SK-N-SH treated with all-trans-retinoic acid at 6 μM for 48 hours (cell line): Measurements from ENCODE around the gene C1QTNF2.

Source experiments
- ATAC-seq: fragments of 200-7000 bp; cut with Tn5 transposase; 3 replicates; pipeline ENCODE4 v1.9.1; 2020; ENCODE audit warnings: mild to moderate bottlenecking, moderate library complexity
- ARNTL ChIP-seq: fragments of 450-650 bp; formaldehyde crosslinking; IDR thresholded peaks from 2 replicates; pipeline ENCODE4 v1.5.0; 2020; ENCODE audit warnings: low read depth, mild to moderate bottlenecking, moderate library complexity, borderline replicate concordance
- BACH2 ChIP-seq: fragments of 250-450 bp; sonication (Bioruptor Pico); IDR thresholded peaks from 2 replicates; pipeline ENCODE4 v1.9.0; 2021; ENCODE audit warnings: mild to moderate bottlenecking, borderline replicate concordance
- CREB5 ChIP-seq: fragments of 250-450 bp; sonication (Bioruptor Pico); IDR thresholded peaks from 2 replicates; pipeline ENCODE4 v1.5.1; 2020; ENCODE audit warnings: low read depth, mild to moderate bottlenecking, moderate library complexity
- ESRRG ChIP-seq: fragments of 250-450 bp; sonication (Bioruptor Pico); IDR thresholded peaks from 2 replicates; pipeline ENCODE4 v1.6.1; 2021; ENCODE audit warnings: mild to moderate bottlenecking
- GLIS3 ChIP-seq: fragments of 250-450 bp; sonication (Bioruptor Pico); IDR thresholded peaks from 2 replicates; pipeline ENCODE4 v1.5.0; 2020; ENCODE audit warnings: mild to moderate bottlenecking, moderate library complexity
- OSR1 ChIP-seq: fragments of 250-450 bp; sonication (Bioruptor Pico); IDR thresholded peaks from 2 replicates; pipeline ENCODE4 v1.8.0; 2022; ENCODE audit warnings: moderate library complexity, mild to moderate bottlenecking, inconsistent platforms
- PATZ1 ChIP-seq: fragments of 250-450 bp; sonication (Bioruptor Pico); IDR thresholded peaks from 2 replicates; pipeline ENCODE4 v1.8.0; 2020; ENCODE audit warnings: mild to moderate bottlenecking, moderate library complexity, borderline replicate concordance
- POU6F1 ChIP-seq: fragments of 250-450 bp; sonication (Bioruptor Pico); IDR thresholded peaks from 2 replicates; pipeline ENCODE4 v1.8.0; 2021; ENCODE audit warnings: low read depth, mild to moderate bottlenecking, moderate library complexity, borderline replicate concordance
- PPARA ChIP-seq: fragments of 250-450 bp; sonication (Bioruptor Pico); IDR thresholded peaks from 2 replicates; pipeline ENCODE4 v1.5.0; 2020; ENCODE audit warnings: mild to moderate bottlenecking, borderline replicate concordance
- RARB ChIP-seq: fragments of 250-450 bp; sonication (Bioruptor Pico); IDR thresholded peaks from 2 replicates; pipeline ENCODE4 v1.8.0; 2021; ENCODE audit warnings: mild to moderate bottlenecking, moderate library complexity
- SNAI2 ChIP-seq: fragments of 250-450 bp; sonication (Bioruptor Pico); IDR thresholded peaks from 2 replicates; pipeline ENCODE4 v1.5.0; 2020; ENCODE audit warnings: mild to moderate bottlenecking, moderate library complexity
- TCF4 ChIP-seq: fragments of 250-450 bp; sonication (Bioruptor Pico); IDR thresholded peaks from 2 replicates; pipeline ENCODE4 v1.8.0; 2021; ENCODE audit warnings: mild to moderate bottlenecking, moderate library complexity, borderline replicate concordance
- TOX ChIP-seq: fragments of 250-450 bp; sonication (Bioruptor Pico); IDR thresholded peaks from 2 replicates; pipeline ENCODE4 v1.8.0; 2021; ENCODE audit warnings: mild to moderate bottlenecking, moderate library complexity, borderline replicate concordance
- TSHZ2 ChIP-seq: fragments of 250-450 bp; sonication (Bioruptor Pico); IDR thresholded peaks from 2 replicates; pipeline ENCODE4 v1.5.0; 2020; ENCODE audit warnings: mild to moderate bottlenecking, moderate library complexity
- ZC3H10 ChIP-seq: fragments of 250-450 bp; sonication (Bioruptor Pico); IDR thresholded peaks from 2 replicates; pipeline ENCODE4 v1.5.1; 2021; ENCODE audit warnings: mild to moderate bottlenecking, moderate library complexity
- ZFP3 ChIP-seq: fragments of 250-450 bp; sonication (Bioruptor Pico); IDR thresholded peaks from 2 replicates; pipeline ENCODE4 v1.5.0; 2020; ENCODE audit warnings: mild to moderate bottlenecking, moderate library complexity
- ZFP30 ChIP-seq: fragments of 450-650 bp; formaldehyde crosslinking; IDR thresholded peaks from 2 replicates; pipeline ENCODE4 v1.5.0; 2022; ENCODE audit warnings: mild to moderate bottlenecking, moderate library complexity
- ZNF565 ChIP-seq: fragments of 450-650 bp; formaldehyde crosslinking; conservative IDR thresholded peaks from 2 replicates; pipeline ENCODE4 v1.5.0; 2020; ENCODE audit warnings: low read depth, mild to moderate bottlenecking, moderate library complexity
- ZNF8 ChIP-seq: fragments of 450-650 bp; formaldehyde crosslinking; IDR thresholded peaks from 2 replicates; pipeline ENCODE4 v1.5.0; 2020; ENCODE audit warnings: mild to moderate bottlenecking, moderate library complexity

The C1QTNF2 gene

GRCh38 chr5:160326981-160327380 lies 43.4 kb downstream of the C1QTNF2 start:
- no peak for TF ChIP-seq ZFP3 (CRISPR knock-in tag)
- TF ChIP-seq CREB5: no peak
- TF ChIP-seq BACH2: no peak
- no peak for TF ChIP-seq TOX (CRISPR knock-in tag)
- TF ChIP-seq SNAI2 (CRISPR knock-in tag): no peak
- TF ChIP-seq PPARA (CRISPR knock-in tag): no peak
- TF ChIP-seq OSR1 (CRISPR knock-in tag): no peak
- TF ChIP-seq ZFP30 (CRISPR knock-in tag): no peak
- no peak for TF ChIP-seq ZC3H10 (CRISPR knock-in tag)
- TF ChIP-seq RARB (CRISPR knock-in tag): no peak

GRCh38 chr5:160325716-160326115 lies 44.7 kb downstream of the C1QTNF2 start:
- no peak for ATAC-seq

More at GRCh38 chr5:160326981-160327380, 43.4 kb downstream of the C1QTNF2 start:
- ATAC-seq: no peak

GRCh38 chr5:160324886-160325285 lies 45.5 kb downstream of the C1QTNF2 start:
- ATAC-seq: no peak
- TF ChIP-seq SNAI2 (CRISPR knock-in tag): no peak
- TF ChIP-seq ZFP3 (CRISPR knock-in tag): no peak
- TF ChIP-seq TOX (CRISPR knock-in tag): no peak
- TF ChIP-seq POU6F1 (CRISPR knock-in tag): no peak
- no peak for TF ChIP-seq GLIS3
- TF ChIP-seq ZFP30 (CRISPR knock-in tag): no peak
- TF ChIP-seq PATZ1: no peak
- no peak for TF ChIP-seq ZC3H10 (CRISPR knock-in tag)
- TF ChIP-seq CREB5: no peak
- TF ChIP-seq RARB (CRISPR knock-in tag): no peak

More at GRCh38 chr5:160325716-160326115, 44.7 kb downstream of the C1QTNF2 start:
- TF ChIP-seq ZNF565 (CRISPR knock-in tag): no peak
- TF ChIP-seq CREB5: no peak
- no peak for TF ChIP-seq ARNTL (CRISPR knock-in tag)
- TF ChIP-seq SNAI2 (CRISPR knock-in tag): no peak
- TF ChIP-seq ZFP3 (CRISPR knock-in tag): no peak
- TF ChIP-seq TSHZ2: no peak
- no peak for TF ChIP-seq PATZ1
- no peak for TF ChIP-seq ZNF8 (CRISPR knock-in tag)
- no peak for TF ChIP-seq ZC3H10 (CRISPR knock-in tag)
- no peak for TF ChIP-seq ESRRG
- TF ChIP-seq BACH2: no peak
- TF ChIP-seq TCF4 (CRISPR knock-in tag): no peak
- no peak for TF ChIP-seq ZFP30 (CRISPR knock-in tag)
- TF ChIP-seq, all 23 proteins: peak for 0
